ENCODE data around the gene KCTD16.

KCTD16 gene

DNA sequence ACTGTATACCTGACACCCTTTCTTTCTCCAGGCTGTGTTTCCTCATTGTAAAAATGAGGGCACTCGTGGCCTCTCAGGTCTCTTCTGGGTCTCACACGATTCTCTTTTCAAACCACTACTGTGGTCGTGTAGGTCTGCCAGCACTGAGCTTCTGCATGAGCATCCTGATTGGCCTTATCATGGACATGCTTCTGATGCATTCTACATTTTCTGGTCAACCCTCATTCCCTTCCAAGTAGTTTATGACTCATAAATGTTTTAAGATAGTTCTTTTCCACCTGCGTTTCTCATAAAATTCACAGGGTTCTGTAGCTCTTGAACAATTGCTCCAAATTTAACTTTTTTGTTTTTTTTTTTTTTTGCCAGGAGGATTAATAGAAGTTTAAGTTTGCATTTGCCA is 294.8 kb downstream of the KCTD16 start:
- no peak for DNase-seq

DNA sequence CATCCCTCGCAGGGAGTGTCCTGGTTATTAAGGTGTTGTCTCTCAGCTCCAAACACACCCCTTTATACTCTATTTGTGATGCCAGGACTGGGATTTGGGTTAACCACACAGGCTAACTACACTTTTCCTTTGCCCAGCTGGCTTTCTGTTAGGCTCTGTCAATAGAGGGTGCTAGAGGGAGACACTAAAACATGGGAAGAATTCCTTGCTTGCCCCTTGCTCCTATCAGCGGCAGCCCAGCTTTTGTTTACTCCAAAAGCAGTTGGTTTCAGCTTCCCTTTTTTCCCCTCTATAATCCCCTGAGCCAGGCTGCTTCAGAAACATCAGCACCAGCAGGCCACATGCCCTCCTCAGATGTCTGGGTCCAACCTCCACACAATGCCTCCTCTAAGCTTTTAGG is 297.1 kb downstream of the KCTD16 start:
- no peak for DNase-seq

DNA sequence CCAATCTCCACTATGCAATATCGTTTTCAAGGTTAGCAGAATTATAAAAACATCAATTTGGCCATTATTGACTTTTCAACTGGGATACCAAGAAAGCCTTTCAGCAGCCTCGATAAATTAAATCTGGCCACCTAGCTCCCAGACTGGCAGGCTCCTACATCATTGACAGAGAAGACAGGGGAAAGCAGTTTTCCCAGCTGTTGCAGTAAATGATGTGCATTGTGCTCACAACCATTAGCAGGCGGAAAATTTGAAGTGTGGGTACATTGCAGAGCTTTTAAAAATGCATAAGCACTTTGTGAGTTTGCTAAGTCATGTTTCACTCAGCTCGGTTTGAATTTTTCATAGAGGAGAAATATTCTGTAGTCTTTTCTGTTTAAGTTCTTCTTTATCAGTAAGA is 297.9 kb downstream of the KCTD16 start:
- no peak for DNase-seq

DNA sequence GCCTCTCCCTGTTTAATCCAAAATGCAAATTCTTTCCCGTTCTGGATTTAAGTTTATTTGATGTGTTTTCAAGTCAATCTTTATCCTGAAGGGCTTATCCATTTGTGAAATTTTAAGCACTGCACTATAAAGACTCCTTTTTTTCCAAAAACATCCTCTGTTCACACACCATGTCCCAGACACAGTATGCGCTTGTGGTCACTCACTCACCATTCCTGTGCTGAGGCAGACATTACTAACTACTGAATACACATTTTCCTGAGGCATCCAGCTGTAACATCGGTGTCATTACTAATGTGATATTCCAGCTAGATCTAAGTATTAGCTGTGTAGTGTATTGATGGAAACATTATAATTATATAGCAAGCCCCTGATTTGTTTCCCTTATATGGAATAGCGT is 298.4 kb downstream of the KCTD16 start:
- DNase-seq: no peak

DNA sequence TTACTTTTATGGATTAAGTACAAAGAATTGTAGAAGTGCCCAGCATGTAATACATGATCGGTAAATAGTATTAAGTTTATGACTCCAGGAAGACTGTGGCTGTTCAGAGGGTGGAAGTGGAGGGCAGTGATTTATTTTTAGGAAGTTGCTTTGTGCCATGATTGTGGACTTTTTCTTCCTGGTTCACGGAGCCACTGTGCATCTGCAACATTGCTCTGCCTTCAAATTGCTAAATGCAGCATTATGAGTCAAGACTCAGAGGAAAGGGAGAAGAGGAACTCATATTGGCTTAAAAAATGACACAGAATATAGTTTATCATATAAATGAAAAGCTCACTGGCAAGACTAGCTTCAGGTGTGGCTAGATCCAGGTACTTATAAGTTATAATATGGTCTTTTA is 301.5 kb downstream of the KCTD16 start:
- no peak for DNase-seq

DNA sequence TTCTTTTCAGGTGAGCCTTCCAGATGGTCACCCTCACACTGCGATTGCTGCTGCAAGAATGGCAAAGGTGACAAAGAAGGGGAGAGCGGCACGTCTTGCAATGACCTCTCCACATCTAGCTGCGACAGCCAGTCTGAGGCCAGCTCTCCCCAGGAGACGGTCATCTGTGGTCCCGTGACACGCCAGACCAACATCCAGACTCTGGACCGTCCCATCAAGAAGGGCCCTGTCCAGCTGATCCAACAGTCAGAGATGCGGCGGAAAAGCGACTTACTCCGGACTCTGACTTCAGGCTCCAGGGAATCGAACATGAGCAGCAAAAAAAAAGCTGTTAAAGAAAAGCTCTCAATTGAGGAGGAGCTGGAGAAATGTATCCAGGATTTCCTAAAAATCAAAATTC is 303.0 kb downstream of the KCTD16 start:
- no peak for DNase-seq

DNA sequence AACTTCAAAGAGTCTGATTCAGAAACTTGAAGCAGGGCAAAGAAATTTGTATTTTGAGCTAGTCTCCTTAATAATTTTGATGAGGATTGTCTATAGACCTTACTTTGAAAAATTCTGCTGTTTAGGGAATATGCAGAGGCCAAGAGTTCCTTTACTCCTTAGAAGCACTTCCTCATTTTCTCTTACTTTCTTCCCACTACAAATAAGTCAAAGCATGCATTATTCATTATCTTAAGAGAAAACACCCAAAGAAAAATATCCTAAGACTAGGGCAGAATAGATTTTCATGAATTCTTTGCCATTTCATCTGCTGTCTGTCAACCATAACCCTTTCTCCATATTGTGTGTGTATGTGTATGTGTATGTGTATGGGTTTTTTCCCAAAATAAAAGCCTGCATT is 307.9 kb downstream of the KCTD16 start:
- no peak for DNase-seq

DNA sequence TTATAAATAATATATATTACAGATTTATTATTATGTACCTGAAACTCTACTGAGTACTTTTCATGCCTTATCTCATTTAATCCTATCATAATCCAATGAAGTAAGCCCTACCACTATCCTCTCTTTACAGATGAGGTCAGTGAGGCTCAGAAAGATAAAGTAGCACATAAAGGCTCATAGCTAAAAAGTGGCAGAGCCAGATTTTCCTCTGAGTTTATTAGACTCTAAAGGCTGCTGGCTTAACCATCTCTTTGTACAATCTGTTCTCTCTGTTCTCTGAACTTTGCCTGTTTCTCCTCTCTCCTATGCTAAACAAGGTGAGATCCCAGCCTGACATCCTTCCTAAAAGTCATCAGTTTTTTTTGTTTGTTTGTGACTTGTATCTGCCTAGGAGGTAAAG is 311.2 kb downstream of the KCTD16 start:
- DNase-seq: no peak

DNA sequence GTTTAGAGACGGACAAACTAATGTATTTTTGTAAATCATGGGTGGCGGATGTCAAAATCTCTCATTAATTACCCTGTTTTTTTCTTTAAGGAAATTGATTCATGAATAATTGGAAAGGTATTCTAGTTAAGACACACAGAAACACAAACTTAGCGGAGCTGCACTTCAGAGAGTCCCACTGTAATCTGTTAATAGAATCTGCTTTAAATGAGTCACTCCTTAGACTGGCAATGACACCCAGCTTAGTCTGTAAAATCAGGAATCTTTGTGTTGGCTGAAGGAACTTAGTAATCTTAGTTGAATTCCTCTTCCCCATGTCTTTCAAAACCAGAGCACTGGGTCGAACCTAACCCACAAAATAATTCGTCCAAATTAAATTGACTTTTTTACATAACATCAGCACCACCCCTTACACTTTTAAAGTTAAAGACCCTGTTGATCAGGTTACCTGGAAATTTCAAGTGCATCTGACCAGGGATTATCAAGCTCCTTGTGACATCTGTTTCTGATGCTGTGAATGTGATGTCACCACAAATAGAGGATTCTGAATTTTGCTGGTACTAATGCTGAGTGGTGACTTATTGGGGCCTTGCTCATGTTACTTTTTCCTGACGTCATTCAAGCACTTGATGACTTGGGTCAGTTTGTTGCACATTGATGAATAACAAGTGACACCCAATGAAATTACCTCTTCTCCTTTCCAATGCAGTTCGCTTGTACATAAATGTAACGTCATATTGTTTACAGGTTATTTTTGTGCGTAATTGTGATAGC is 313.6 kb downstream of the KCTD16 start:
- no peak for DNase-seq

DNA sequence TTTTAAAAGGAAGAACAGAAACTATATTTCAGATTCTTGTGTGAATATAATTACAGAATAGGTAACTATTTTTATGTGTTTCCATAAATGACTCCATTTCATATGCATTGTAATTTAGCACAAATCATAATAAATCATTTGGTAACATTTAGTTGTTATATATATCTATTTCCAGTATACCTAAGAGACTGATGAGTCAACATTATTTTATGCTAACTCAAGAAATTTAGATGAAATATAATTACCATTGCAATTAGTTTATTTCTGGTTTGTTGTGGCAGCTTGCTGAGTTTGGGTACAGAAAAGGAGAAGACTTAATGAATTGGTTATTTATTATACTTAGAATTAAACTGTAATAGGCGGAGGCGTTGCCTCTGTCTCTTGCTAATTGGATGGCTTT is 314.9 kb downstream of the KCTD16 start:
- DNase-seq: no peak

DNA sequence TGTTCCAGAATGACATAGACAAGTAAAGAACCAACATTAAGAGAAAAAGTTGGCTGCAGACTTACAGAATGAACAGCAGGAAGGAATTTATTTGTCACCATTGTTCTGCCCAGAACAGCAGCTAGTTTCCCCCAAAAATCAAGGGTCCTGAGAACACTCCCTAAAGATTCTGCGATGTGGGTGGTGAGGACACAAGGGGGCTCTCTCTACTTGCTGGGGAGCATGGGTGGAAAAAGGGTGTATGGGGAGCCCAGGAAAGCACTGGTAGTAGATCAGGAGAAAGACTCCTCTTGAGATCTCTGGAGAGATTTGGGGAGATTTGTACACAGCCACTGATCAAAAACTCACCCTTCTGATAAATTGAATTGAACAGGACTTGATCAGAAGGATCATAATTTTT is 316.5 kb downstream of the KCTD16 start:
- no peak for DNase-seq

DNA sequence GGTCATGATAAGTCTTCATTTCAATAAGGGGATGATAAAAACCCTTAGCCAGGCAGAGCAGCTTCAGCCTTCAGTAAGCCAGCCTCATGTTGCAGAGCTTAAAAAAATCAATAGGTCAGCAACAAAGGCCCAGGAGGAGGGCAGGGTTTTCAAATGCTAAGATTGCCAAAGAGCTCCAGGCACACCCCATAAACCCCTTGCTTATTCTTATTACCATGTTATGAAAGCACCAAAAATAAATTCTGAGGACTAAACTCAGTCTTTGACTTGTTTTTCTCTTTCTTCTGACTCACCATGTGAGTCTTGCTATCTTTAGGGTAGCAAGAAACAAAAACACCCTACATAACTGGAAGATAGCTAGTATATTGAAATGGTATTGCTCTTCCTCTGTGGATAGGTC is 317.1 kb downstream of the KCTD16 start:
- DNase-seq: no peak

DNA sequence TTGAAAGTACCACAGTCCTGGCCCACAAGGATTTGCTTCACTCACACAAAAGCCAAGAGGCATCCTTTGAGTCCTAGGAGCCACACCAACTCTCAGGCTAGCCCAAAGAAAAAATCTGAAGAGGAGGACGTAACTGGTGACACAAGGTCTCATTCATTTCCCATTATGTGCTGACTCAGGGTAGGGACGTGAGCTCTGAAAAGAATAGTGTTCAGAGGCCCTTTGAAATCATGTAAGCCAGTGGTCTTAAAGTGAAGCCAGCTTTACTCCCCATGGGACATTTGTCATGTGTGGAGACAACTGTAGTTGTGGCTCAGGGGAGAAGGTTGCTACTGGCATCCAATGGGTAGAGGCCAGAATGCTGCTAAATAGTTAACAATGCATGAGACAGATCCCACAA is 332.4 kb downstream of the KCTD16 start:
- no peak for DNase-seq

DNA sequence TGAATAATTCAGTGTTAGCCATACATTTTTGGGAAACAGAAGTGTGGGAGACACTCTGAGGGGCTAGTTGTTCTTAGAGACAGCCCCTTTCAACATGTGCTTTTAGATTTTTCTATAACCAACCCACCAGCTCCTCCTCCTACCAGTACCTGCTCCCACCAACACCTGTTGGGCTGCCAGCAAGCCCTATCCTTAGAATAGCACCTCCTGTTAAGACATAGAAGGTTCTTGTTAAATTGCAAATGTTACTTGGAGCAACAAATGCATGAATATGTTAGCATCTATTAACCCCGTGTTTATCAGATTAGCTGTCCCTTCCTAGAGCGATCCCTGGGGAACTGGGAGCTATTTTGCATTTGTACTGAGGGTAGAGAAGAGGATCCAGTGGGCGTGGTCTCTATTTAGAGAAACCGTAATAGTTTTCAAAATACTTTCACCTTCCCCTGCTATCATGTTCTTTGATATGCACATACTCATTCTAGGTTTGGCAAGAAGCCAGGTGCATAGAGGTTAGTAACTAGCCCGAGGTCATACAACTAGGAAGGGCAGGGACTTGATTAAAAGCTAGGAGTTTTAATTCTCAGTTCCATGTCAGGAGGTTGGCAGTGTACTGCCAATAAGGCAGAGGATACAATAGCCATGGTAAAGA is 334.4 kb downstream of the KCTD16 start:
- DNase-seq: no peak

DNA sequence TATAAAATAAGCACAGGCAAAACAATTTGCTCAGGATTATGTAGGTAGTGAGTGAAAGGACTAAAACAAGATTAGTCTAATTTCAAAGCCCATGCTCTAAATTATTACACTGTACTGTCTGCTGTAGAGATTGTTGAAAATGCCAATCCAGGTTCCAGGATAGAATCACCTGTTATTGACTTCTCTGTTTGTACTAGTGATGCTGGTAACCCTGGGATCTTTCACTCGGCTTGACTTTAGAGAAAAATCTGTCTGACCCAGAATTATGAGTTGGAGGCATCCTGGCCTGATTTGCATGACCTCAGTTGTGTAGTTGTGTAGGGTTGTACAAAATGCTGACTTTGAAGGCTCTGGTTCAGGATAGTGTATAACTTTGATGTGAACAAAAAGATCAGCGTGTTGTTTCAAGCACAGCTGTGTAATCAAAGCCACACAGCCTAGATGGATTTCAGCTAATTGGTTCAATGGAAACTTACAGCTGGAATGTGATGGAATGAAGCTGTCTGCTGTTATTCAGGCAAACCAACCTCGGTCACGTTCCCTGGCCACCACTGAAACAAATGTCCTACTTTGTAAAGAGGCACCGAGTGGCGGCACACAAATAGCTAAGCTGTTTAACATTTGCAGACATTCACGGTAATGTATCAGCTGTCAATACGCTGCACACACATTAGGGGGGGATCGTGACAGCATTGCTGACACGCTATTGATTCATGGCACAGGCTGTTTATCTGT is 340.3 kb downstream of the KCTD16 start:
- DNase-seq: no peak

DNA sequence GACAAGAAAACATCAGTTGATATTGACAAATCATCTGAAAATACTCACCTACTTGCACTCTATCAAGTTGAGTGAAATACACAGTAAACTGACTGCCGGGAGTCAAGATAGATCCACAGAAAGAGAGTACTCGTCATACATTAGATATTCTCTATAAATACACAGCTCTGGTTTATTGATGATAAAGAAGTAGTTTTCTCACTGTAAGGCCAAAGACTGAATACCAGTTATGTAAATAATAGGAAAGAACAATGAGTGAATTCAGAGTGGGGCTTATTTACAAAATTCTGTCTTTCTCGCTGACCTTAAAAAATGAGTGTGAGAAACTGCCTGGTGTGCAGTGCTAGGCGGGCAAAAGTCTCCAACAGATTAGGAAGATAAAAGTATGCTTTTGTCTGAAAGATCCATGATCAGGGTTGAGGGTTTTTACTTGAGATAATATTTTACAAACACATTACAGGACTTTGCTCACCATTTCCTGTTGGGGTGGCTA is 341.0 kb downstream of the KCTD16 start:
- DNase-seq: no peak

DNA sequence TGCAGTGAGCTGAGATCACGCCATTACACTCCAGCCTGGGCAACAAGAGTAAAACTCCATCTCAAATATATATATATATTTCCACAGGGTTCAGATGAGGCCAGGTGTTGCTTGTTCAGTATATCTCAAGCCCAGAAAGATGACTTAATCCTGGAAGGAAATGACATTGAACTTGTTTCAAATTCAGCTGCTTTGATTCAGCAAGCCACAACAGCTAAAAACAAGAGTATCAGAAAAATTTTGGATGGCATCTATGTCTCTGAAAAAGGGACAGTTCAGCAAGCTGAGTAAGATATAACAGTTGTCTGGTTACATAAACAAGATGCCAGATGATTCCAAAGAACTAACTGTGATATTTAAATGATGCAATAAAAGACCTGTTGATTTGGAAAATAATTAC is 352.0 kb downstream of the KCTD16 start:
- DNase-seq: no peak

DNA sequence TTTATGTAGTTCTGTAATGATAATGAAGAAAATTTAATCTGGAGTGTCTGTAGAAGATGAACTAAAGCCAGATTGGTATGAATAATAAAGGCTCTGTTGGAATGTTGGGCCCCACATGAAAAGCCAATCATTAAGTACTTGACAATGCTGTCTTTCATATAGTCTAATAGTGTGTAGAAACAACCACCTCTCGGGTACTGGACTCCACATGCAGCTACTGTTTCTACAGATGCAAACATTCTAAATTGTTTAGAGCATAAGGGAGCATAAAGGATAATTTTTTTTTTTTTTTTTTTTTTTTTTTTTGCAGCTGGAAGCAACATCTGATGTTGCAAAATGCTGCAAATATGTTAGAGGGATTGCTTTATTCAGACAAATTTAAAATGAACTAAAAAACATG is 354.3 kb downstream of the KCTD16 start:
- DNase-seq: no peak

DNA sequence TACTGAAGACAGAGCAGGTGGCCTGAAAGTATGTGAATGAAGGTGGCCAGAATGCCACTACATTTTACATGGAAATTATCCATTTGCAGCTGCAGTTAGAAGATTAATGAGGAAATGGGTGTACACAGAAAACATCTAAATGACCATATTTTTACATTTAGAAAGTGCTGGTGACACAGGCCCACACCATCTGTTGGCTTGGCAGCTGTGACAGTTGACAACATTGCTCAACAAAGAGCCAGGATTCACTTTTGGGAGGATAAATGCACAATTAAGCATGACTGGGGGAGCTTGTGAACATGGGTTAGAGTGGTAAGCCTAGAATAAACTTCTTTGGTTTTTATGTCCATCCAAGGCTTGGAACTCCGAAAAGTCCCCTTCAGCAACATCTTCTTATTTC is 360.5 kb downstream of the KCTD16 start:
- DNase-seq: no peak

Data from CD4-positive, alpha-beta T cell treated with Interleukin-10 for 1 hour (primary cell).